Measurements from ENCODE around the gene ZMYND12.

GRCh38 chr1:42454403-42454802, 1.4 kb downstream of the ZMYND12 start:
- TF ChIP-seq, protein P1, sequence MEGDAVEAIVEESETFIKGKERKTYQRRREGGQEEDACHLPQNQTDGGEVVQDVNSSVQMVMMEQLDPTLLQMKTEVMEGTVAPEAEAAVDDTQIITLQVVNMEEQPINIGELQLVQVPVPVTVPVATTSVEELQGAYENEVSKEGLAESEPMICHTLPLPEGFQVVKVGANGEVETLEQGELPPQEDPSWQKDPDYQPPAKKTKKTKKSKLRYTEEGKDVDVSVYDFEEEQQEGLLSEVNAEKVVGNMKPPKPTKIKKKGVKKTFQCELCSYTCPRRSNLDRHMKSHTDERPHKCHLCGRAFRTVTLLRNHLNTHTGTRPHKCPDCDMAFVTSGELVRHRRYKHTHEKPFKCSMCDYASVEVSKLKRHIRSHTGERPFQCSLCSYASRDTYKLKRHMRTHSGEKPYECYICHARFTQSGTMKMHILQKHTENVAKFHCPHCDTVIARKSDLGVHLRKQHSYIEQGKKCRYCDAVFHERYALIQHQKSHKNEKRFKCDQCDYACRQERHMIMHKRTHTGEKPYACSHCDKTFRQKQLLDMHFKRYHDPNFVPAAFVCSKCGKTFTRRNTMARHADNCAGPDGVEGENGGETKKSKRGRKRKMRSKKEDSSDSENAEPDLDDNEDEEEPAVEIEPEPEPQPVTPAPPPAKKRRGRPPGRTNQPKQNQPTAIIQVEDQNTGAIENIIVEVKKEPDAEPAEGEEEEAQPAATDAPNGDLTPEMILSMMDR (IDR thresholded peaks at IDR 0.05): no peak
- TF ChIP-seq POLR2A (IDR thresholded peaks at IDR 0.05): no peak

All from esophagus squamous epithelium (tissue), 4 donors.